ENCODE results near the gene KCNN1. TPM values are rescaled to one million over a fixed set of nuclear protein-coding genes. Genes with fewer than 3 reads are reported as not detected.

KCNN1 gene
- total and polyA plus RNA-seq, 2 experiments from 2014 or later: 26.7 to 28.0 TPM

- DNase-seq (ENCODE audit: low read depth in 1 of 2, low spot score in 1 of 2): no peak
- Histone ChIP-seq H3K36me3 (no peaks in the 10 kb centered on the region), H3K4me1 (ENCODE audit: low read depth) (peaks cover 6% of the 10 kb centered on the region), H3K27me3 (no peaks in the 10 kb centered on the region), H3K9me3 (ENCODE audit: low read depth) (no peaks in the 10 kb centered on the region), H3K4me3 (no peak overlapping the region), H3K27ac (no peak overlapping the region)
- TF ChIP-seq CTCF (IDR thresholded peaks at IDR 0.05; ENCODE audit: low read depth, low read length): no peak
Observed at GRCh38 chr19:17929056-17929455, 37.9 kb upstream of the KCNN1 start.

- no peaks in the 10 kb centered on the region for H3K36me3 ChIP-seq
- peaks cover 6% of the 10 kb centered on the region for H3K4me1 ChIP-seq (ENCODE audit: low read depth)
- peak overlapping the region; percentile 87 for H3K4me3 ChIP-seq
- H3K27me3 ChIP-seq: no peaks in the 10 kb centered on the region
- H3K27ac ChIP-seq: no peak overlapping the region
- TF ChIP-seq CTCF (IDR thresholded peaks at IDR 0.05; ENCODE audit: low read depth, low read length): no peak
- no peaks in the 10 kb centered on the region for H3K9me3 ChIP-seq (ENCODE audit: low read depth)
- DNase-seq (ENCODE audit: low read depth in 1 of 2, low spot score in 1 of 2): peak; percentile 32 to 38
Observed at GRCh38 chr19:17931532-17932191, 35.2 kb upstream of the KCNN1 start.

- H3K4me3 ChIP-seq: peak within 1 kb of the TSS; percentile 87
- TF ChIP-seq CTCF (IDR thresholded peaks at IDR 0.05; ENCODE audit: low read depth, low read length): peak; percentile 96
- H3K36me3 ChIP-seq: no peaks in the 10 kb centered on the region
- H3K27ac ChIP-seq: peak within 1 kb of the TSS; percentile 96
- no peaks in the 10 kb centered on the region for H3K27me3 ChIP-seq
- H3K9me3 ChIP-seq (ENCODE audit: low read depth): no peaks in the 10 kb centered on the region
- peak; percentile 94 to 96 for DNase-seq (ENCODE audit: low read depth in 1 of 2, low spot score in 1 of 2)
- peaks cover 6% of the 10 kb centered on the region for H3K4me1 ChIP-seq (ENCODE audit: low read depth)
Observed at GRCh38 chr19:17932485-17933338, 34.2 kb upstream of the KCNN1 start, which contains the start of gene CCDC124. Gene CCDC124, plus strand, starts transcription at chr19:17933015. Its CDS starts 3,406 bp downstream, at chr19:17936421.

GRCh38 chr19:17933414-17934129, 33.3 kb upstream of the KCNN1 start:
- Histone ChIP-seq H3K27me3 (no peaks in the 10 kb centered on the region), H3K36me3 (no peaks in the 10 kb centered on the region), H3K9me3 (ENCODE audit: low read depth) (no peaks in the 10 kb centered on the region), H3K27ac (no peak overlapping the region), H3K4me1 (ENCODE audit: low read depth) (peaks cover 6% of the 10 kb centered on the region), H3K4me3 (peak overlapping the region; percentile 87)
- TF ChIP-seq CTCF (IDR thresholded peaks at IDR 0.05; ENCODE audit: low read depth, low read length): no peak
- DNase-seq (ENCODE audit: low read depth in 1 of 2, low spot score in 1 of 2): peak in 1 of 2 donors; percentile 20

- H3K4me1 ChIP-seq (ENCODE audit: low read depth): peaks cover 6% of the 10 kb centered on the region
- no peak overlapping the region for H3K27ac ChIP-seq
- DNase-seq (ENCODE audit: low read depth in 1 of 2, low spot score in 1 of 2): no peak
- H3K9me3 ChIP-seq (ENCODE audit: low read depth): no peaks in the 10 kb centered on the region
- no peaks in the 10 kb centered on the region for H3K36me3 ChIP-seq
- no peaks in the 10 kb centered on the region for H3K27me3 ChIP-seq
- no peak for TF ChIP-seq CTCF (IDR thresholded peaks at IDR 0.05; ENCODE audit: low read depth, low read length)
- no peak overlapping the region for H3K4me3 ChIP-seq
Observed at GRCh38 chr19:17936379-17936778, 30.5 kb upstream of the KCNN1 start.
